NCI-H187 (cell line): ENCODE data around the gene NEU3.

Experiments
- DNase-seq, 2 experiments: peaks; one replicate each; lab custom pipeline; 2025; lab: John Stamatoyannopoulos, UW

The NEU3 gene

DNA sequence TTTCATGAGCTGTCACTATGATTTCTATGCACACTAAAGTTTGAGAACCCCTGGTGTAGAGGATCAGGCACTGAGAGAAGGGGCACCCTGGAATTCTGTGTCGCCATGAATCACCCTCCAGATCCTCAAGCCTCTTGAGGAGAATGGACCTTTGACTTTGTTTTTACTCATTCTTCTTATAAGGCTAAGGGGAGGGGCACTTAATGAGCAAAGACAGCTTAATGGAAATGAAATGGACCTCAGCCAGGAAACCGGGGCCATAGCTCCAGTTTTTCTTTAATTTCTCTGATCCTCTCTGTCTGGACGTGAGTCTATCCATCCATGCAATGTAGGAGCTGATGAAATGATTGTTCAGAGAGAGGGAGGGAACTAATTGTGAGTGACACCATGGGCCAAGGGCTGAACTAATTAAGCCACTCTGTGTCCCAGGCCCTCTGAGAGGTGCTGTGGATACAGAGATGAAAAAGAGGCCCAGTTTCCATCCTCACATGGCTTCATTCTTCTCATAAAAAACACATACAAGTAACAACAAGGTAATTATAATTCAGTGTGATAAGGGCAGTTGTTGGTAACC, 75.1 kb downstream of the NEU3 start:
- DNase-seq: no peak

DNA sequence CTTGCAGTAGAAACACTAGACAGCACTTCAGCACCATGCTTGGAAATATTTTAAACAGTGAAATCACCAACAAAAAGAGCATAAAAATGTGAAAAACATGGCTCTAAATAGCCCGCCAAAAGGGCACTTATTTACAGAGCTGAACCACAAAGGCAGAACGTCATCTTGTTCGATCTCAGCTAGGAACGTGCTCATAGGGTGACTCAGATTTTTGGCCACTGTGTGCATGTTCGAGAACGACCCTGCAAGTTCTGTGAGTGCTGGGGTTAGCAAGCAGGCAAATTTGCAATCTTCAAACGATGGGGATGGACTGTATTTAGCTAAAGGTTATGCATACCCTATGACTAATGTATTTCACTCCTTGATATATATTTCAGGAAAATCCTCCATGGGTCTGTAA, 77.3 kb downstream of the NEU3 start:
- DNase-seq: no peak
